Hepatic stellate cell (primary cell): ENCODE data around the gene FAT1.
A peak's percentile ranks its signal among the peaks of the same experiment; 100 is the strongest.

Source experiments
- DNase-seq: peaks from one replicate; pipeline ENCODE4 v3.0.0; 2011; ENCODE audit warnings: low spot score

Gene FAT1

DNA sequence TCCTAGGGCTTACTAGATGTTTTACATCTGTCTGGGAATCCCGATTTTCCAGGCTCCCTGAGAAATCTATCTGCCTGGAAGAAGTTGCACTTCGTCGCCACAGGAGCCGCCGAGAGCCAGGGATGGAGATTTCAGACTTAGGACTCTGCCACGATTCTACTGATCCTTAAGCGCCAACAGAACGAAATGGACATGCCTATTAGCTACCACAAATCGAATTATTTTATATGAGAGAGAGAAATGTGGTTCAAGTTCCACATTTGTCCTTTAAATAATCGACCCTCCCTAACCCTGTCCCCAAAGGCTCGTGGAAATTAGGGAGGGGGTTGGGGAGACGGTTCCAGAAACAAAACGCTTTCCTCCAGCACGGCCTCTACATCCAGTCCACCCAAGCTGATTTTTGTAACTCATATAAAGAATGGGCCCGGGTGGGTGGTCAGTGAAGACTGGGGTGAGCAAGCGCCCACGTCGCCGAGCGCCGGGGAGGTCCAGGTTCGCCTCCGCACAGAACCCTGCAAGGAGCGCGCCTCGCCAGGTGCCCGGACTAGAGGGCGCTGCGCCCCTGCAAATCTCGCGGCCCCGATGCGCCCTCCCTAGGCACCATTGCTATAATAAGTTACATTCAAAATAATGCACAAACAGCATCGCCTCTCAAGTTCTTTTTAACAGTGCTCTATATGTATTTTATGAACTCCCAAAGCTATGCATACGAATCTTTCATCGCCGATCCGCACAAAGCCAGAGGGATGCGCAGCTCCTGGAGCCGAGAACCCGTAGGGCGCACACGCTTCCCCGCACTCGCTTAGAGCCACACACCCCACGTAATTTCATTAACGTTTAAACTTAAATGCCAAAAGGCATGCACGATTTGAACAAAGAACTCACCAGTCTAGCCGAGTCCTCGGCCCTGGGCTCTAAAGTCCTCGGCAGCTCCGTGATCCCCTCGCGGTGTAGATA is 2.1 kb upstream of the FAT1 start:
- DNase-seq: peak; percentile 87

DNA sequence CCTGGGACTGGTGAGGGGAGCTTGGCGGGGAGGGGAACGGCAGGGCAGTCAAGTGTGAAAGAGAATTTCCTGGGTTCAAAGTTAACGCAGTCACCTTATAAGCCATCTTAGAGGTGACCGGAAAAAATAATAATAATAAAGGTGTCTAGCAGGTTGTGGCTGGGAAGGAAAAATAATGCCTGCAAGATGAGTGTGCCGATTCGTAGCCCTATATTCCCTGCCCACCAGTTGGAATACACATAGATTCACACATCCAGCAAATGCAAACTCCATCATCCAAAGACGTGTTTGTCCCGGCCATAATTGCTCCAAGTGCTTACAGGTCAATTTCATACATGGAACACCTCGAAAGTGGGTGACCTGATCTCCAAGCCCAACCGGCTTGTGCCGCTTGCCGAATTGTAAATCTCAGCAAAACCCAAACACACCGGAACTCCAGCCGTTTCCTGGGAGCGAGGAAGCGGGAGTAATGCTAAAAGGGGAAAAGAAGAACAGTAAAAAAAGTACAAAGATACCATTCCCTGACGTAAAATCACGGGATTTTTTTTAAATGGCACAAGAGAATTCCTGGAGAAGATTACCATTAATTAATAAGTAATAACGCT is 1.3 kb upstream of the FAT1 start:
- peak; percentile 37 for DNase-seq

DNA sequence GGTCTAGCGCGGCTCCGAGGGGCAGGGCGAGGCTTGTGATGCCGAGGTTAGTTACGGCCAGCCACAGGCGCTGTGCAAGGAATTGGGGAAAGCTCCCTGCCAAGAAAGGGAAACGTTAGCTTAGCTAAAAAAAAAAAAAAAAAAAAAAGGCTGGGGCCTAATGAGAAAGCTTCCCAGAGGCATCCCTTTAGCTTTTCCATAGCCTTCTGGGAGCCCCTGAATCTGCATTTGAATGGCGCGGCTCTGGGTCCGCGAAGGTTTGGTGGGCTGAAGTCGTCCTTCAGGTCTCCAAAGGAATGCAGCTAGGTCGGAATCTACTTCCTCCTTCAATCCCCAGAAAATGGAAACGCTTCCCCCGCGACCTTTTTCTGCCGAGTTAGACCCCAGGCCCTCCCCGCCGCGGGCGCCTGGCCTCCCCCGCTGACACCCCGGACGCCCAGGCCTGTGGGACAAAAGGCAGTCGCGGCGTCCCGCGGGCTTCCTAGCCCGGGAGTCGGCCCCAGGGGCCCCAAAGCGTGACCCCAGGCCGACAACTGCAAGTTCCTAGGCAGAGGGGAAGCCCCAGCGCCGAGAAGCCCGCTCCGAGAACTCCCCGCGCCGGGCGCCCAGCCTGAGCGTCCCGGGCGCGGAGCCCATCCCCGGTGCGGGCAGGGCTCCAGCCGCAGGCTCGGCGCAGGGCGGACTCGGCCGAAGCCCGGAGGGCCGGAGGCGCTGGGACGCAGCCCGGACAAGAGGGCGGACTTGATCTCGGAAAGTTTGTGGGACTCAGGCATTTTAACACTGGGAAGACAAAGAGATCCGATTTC is 605 bp upstream of the FAT1 start:
- peak; percentile 67 for DNase-seq

DNA sequence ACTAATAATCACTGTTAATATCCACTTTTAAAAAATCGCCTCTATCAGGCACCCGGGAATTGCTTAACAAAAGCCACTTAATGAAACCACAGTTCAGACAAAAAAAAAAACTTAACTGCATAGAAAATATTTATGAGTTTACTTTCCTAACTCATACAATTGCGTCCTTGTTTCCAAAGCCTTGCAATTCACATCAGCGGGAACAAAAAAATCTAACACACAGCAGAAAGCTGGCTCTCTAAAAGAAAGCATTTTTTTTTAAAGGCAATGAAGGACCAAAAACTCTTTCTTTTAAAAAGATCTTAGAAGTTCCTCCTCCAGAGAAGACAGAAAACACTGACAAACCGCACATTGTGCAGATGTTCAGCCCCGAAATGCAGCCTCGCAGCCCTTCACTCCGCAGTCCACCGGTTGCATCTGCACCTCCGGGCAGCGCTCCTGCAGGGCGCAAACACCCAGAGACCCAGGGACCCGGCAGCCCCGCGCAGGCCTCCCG is 812 bp downstream of the FAT1 start:
- DNase-seq: no peak

DNA sequence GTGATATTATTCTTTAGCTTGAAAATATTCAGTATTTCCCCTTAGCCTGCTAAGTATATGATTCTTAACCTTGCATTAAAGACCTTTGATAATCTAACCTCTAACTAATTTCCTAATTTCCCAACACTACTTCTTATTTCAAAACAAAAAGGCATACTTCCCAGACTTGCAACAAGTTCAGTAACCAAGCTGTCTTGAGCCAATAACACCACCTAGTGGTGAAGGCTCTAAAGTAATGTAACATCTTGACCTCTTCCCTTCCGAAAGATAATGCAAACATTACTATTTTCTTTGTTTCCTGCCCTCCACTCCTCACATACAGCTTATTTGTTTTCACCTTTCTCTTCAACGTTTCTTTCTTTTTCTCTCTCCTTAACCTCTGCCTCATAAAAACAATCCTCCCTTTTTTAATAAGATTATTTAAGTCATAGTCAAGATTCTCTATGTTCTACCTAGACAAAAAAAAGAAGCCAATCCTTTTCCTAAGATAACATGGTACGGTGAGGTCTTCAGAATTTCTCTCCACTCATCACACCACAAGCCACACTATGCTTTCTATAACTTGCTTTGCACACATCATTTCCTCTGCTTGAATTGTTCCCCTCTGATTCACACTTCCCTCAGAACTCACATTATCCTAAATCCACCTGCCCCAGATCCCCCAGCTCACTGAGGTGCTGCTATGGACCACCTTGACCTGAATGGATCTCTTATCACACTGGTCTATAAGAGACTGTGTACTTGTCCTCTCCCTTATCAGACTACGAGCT is 3.5 kb downstream of the FAT1 start:
- DNase-seq: no peak

DNA sequence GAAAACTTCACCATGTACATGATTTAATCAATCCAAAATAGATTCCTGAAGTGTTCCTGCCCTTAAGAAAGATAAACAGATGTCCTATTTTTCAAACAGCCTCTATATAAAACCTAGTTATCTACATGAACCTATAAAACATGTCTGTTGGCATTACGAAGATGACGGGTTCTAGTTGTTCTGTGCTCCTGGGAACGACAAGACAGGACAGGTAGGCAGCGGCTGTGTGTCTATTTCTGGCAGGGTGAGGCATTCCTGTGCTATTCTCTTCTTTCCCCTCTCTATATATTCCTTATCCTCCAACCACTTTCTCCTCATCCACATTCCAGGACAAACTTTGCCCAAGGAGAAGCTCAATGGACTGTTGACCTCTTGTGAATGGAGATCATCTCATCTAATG is 6.1 kb downstream of the FAT1 start:
- DNase-seq: no peak

DNA sequence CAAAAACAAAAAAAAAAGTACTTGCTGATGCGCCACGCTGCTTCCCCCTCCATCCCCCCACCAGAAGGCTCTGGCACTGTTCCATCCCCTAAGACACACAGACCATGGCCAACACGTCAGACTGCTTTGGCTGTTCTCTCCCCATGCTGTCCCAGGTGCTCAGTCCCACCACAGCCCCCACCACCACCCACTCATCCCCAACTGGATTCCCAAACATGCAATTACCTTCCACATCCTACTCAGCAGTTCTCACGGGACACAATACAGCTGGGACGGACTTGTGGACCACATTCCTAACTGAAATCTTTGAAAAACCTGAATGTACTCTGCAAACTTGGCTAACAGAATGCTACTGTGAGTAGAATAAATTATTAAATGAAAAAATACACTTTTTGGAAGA is 8.6 kb downstream of the FAT1 start:
- no peak for DNase-seq

DNA sequence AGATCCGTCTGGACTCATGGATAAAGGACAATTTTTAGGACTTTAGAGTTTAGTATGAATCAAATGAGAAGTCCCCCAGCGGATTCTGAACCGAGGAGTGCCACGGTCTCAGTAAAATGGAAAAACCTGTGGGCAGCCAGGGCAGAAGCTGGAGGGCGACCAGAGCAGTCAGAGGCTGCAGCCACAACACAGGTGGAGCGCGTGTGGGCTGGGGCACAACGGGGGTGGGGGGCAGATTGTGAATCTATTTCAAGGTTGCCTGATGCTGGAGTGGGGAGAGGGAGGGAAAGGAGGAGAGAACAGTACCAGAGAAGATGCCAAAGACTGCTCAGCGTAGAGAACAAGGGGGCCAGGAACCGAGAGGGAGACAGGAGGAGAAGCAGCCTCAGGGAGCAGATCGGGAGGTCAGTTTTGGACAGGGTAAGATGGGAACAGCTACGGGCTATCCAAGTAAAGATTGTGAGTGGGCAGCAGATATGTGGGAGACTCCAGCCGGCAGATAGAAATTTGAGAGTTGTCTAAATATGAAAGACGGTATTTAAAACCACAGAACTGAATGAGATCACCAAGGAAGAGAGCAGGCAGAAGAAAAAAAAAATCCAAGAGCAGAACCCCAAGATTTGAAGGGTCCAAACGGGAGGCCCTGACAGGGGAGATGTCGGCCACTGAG is 9.5 kb downstream of the FAT1 start:
- no peak for DNase-seq

DNA sequence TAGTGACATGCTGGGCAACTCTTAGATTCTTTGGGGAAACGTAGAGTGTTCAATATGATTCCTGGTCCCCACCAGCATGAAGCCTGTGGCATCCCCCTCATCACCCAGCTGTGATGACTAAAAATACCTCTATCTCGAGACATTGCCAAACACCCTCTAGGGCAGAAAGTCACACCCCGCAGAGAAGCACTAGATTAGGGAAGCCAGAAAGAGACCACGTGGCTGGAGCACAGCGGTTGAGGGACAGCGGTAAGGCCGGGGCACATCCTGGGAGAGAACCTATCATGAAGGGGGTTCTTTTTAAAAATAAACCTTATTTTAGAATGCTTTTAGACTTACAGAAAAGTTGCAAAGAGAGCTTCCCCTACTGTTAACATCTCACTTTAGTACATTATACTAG is 11.0 kb downstream of the FAT1 start:
- DNase-seq: no peak

DNA sequence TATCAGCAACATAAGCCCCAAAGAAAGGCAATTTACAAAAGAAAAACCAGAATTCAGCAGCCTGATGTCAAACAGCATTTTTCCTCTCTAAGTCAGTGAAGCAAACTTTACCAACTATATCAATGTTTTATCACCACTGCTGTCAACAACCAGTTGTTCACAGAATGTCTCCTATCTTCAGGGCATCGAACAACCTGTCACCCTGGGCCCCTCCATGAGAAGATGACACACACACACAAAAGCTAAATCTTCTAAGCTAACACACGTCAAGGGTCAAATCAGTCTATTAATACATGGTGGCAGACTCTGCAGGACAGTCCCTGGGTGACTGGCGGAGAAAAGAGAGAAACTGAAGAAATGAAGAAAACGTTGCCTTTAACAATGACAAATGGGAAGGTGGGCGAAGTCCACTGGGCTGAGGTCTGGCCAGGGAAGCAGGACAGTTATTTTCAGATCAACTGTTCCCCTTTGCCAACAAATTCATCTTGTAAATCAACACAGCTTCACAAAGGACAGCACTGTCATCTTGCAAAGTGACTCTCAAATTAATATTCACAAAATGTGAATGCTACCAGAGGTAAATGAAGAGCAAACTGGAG is 13.0 kb downstream of the FAT1 start:
- no peak for DNase-seq

DNA sequence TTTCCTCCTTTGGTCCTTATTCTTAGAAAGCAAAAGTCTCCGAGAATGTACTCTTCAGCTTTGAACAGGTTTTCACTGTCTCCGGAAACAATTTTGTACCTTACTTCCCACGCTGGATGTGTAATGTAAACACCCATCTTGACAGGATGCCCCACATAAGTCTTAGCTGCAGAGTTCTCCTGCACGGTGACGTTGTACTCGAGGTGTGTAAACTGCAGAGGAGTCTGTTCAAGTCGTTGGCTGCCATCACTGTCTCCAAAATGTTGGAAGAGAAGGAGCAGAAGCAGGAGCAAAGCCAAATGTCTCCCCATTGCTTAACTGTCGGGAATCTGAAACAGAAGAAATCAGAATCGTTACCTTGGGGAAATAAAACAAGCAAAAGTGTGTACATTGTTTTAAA is 14.1 kb downstream of the FAT1 start:
- DNase-seq: no peak

DNA sequence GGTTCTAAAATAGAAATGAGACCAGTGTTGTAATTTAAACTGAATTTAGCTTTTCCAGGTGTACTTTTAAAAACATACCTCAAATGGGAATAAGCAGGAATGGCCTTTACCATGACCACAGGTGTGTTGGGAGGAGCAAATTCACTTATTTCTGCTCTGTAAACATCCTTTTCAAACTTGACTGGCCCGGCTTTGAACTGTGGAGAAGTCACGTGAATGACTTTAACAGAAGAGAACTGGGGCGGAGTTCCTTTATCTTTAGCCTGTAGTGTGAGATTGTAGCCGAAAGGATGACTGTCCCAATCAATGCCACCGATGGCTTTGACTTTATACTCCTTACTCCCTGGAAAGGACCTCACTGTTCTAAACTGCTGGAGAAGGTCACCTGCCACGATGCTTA is 15.1 kb downstream of the FAT1 start:
- DNase-seq: no peak

DNA sequence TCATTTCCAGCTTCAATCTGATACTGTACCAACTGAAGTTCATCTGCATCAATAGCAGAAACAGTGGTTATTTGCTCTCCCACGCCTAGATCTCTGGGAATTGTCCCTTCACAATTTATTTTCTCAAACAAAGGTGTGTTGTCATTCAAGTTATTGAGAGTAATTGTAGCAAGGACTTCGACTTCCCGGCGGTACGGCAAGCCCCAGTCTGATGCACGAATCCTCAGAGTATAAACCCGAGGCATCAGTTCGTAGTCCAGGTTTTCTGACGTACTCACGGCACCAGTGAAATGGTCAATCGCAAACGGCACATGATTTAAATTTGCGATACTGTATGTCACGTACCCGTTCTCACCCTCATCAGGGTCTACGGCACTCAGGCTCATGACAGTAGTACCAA is 15.7 kb downstream of the FAT1 start:
- DNase-seq: no peak

DNA sequence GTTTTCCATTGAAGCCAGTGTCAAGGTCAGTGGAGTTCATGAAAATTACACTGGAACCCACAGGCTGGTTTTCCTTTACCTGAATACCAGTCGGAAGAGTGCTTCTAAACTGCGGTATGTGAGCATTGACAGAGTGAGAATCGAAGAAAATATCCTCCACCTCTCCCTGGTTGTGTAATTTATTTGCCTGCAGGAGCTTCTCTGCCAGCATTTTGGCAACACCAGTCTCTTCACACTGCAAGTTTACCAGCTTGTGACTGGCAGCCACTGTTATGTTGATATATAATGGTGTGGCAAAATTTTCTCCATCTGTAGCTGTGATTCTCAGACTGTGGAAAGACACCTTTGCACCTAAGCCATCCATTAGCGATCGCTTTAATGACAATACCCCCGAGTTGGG is 16.1 kb downstream of the FAT1 start:
- DNase-seq: no peak

DNA sequence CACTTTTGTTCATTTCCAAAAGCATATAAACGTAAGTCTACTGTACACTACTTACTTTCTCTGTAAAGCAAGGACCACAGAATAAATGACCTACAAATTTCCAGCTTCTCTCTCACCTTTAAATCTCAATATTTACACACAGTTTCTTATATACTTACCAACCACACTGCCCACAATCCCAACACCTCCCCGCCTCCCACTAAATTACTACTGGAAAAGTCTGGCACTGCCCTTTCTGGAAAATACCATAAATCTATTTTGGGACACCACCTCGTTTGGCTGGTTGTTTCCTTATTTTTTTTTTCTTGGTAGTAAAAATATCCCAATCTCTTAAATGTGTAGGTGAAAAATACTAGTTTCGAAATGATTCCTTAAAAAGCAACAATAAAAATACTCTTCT is 19.6 kb downstream of the FAT1 start:
- DNase-seq: no peak

DNA sequence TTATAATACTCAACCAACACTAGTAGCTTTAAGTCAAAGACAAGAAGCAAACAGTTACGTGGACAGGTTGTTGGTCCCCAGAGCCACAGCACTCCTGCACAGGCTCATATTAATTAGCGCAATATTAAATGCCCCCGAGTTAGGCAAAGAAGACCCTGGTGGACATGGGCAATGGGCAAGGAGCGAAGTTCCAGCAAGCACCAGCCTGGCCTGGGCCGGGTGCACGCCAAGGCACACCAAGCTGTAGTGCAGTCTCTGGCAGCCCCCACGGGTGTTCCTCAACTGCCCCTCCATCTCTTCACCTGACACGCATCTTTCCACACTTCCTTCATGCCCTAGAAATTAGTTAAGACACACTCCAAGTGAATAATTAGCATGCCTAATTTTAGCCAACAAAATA is 20.1 kb downstream of the FAT1 start:
- no peak for DNase-seq

DNA sequence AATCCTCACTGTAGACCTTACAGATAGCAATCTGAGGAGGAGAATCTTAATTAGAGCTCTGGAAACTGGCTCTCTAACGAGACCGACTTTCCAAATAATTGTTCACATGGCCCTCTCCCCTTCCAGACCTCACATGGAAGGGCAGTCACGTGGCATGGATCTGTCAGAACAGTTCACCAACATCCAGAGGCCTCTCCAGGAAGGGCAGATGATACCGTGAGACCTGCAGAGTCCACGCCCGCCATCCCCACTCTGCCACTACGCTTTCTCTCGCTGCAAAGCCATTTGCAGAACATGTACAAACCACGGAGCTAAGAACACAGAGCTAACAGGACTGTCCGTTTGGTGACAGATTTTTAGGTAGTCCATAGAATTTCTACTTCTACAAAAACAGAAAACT is 20.7 kb downstream of the FAT1 start:
- DNase-seq: no peak

DNA sequence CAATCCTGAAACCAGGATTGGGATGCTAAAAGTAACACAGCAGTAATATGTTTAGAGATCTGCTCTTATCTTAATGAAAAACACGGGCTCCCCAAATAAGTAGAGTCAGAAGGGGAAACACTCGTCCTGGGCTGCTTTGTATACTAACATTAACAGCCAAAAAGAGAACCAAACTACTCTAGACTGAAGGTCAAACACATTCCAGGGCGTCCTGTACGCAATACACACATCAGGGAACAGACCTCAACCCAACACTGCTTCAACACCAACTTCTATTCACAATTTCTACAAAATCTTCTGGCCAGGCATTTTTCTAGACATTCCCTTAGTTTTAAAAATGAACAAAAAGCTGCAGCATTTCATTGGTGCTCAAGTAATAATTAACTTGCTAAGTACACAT is 21.4 kb downstream of the FAT1 start:
- DNase-seq: no peak

DNA sequence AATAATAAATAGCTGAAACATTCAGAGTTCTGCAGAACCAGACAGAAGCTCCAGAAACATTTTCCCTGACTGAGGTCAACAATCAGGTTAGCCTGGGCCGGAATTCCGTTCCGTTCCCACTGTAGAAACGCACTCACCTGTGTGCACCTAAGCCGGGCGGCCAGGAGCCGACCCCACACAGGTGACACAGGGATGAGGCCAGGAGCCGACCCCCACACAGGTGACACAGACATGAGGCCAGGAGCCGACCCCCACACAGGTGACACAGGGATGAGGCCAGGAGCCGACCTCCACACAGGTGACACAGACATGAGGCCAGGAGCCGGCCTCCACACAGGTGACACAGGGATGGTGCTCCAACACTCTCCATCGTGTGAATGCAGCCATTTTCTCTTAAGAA is 21.9 kb downstream of the FAT1 start:
- DNase-seq: no peak

DNA sequence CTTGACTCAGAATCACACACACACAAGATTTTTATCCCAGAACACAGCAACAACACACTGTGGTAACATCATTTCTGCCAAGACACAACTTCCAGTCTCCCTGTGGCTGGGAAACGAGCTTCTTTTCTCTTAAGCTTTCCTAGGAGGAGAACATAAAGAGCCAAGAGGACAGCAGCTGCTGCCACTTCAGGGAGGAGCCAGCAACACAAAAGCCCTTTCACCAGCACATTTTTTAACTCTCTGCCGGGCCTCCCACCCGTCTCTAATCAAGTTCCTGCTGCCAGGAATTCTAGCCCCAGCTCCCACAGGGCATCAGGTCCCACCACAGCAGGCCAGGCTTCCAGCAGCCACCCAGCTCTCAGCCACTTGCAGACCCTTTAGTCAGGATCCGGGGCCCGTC is 22.4 kb downstream of the FAT1 start:
- DNase-seq: peak; percentile 65

DNA sequence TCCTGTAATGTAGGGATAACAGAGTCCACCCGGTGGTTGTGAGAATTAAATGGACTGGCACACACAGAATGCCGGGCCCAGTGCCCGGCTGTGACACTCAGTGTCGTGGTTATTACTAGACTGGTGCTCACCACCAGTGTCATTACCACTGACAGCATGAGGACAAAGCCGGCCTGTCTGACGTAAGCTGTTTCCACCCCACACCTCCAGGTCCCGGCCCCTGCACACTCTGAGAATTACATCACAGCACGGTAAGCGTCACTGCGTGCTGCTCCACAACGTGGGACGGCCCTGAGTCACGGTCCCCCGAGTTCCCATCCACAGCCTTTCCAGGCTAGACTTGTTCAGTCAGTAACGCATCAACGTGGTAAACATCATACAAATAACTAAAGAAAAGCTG is 22.9 kb downstream of the FAT1 start:
- no peak for DNase-seq
